Panc1 (cell line): ENCODE results near the gene HACL1.

Source experiments
- POLR2AphosphoS5 ChIP-seq: IDR thresholded peaks from 2 replicates; pipeline ENCODE4 v1.6.1; 2012; ENCODE audit warnings: mild to moderate bottlenecking, low read depth, low read length, moderate library complexity
- TF ChIP-seq, protein P1 (sequence below): fragments of 450-650 bp; IDR thresholded peaks from 2 replicates; pipeline ENCODE4 v1.5.1; 2017; ENCODE audit warnings: mild to moderate bottlenecking

GRCh38 chr3:15631426-15632211 is 30.2 kb upstream of the HACL1 start:
- TF ChIP-seq POLR2AphosphoS5 = no peak
- TF ChIP-seq, protein P1, sequence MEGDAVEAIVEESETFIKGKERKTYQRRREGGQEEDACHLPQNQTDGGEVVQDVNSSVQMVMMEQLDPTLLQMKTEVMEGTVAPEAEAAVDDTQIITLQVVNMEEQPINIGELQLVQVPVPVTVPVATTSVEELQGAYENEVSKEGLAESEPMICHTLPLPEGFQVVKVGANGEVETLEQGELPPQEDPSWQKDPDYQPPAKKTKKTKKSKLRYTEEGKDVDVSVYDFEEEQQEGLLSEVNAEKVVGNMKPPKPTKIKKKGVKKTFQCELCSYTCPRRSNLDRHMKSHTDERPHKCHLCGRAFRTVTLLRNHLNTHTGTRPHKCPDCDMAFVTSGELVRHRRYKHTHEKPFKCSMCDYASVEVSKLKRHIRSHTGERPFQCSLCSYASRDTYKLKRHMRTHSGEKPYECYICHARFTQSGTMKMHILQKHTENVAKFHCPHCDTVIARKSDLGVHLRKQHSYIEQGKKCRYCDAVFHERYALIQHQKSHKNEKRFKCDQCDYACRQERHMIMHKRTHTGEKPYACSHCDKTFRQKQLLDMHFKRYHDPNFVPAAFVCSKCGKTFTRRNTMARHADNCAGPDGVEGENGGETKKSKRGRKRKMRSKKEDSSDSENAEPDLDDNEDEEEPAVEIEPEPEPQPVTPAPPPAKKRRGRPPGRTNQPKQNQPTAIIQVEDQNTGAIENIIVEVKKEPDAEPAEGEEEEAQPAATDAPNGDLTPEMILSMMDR = peak; percentile 8; the same call in 1 of the 2 replicates
